Thoracic aorta (tissue), 2 donors: ENCODE results near the gene GPC6. TPM values are rescaled to one million over a fixed set of nuclear protein-coding genes. Genes with fewer than 3 reads are reported as not detected.

Experiments used
- ATAC-seq: fragments of 150-250 bp; one replicate; pipeline ENCODE4 v1.8.0; 2017; ENCODE audit warnings: low read depth; ENCODE audit not compliant: insufficient number of reproducible peaks, low FRiP score
- DNase-seq: peaks from one replicate; pipeline ENCODE4 v3.0.0-alpha.2; 2020; ENCODE audit warnings: low spot score
- H3K27ac ChIP-seq, 2 donors: fragments of 200-600 bp; sonication (generic); 1 replicate in 1 of 2; 2 replicates in 1 of 2; pipeline ENCODE4 v1.5.1; 2016; ENCODE audit warnings: mild to moderate bottlenecking in 2 of 2, moderate library complexity in 2 of 2
- H3K27me3 ChIP-seq: fragments of 200-600 bp; sonication (generic); replicated peaks from 2 replicates; pipeline ENCODE4 v1.6.0; 2016; ENCODE audit warnings: mild to moderate bottlenecking; ENCODE audit not compliant: insufficient read depth
- H3K36me3 ChIP-seq: fragments of 200-600 bp; sonication (generic); one replicate; pipeline ENCODE4 v1.5.1; 2016
- H3K4me1 ChIP-seq, 2 donors: fragments of 200-600 bp; sonication (generic); 1 replicate in 1 of 2; 2 replicates in 1 of 2; pipeline versions ENCODE4 v1.5.1 to v1.6.0; 2016; ENCODE audit warnings: low read depth in 2 of 2, mild to moderate bottlenecking in 1 of 2; ENCODE audit not compliant: control insufficient read depth in 1 of 2
- H3K4me3 ChIP-seq: fragments of 200-600 bp; sonication (generic); 2 replicates; pipeline ENCODE4 v1.5.1; 2016; ENCODE audit warnings: mild to moderate bottlenecking
- H3K9me3 ChIP-seq: fragments of 200-600 bp; sonication (generic); 2 replicates; pipeline ENCODE4 v1.5.1; 2016
- CTCF ChIP-seq: fragments of 200-600 bp; sonication (generic); IDR thresholded peaks from one replicate; pipeline ENCODE4 v1.5.1; 2019; ENCODE audit warnings: antibody characterized with exemption
- total RNA-seq, 2 donors: library from RNA; depleted of rRNA; stranded (reverse); fragments of >200 nt; gene quantifications; one replicate each; pipeline versions ENCODE4 v1.1.0 to v1.2.3, GENCODE V29; 2016

GPC6 gene
- total RNA-seq, 2 donors from 2014 or later: 34.9 to 56.4 TPM

- H3K4me3 ChIP-seq: no peak overlapping the region
- no peaks in the 10 kb centered on the region for H3K27me3 ChIP-seq
- H3K27ac ChIP-seq: no peak overlapping the region
- no peaks in the 10 kb centered on the region for H3K9me3 ChIP-seq
- TF ChIP-seq CTCF: no peak
- no peaks in the 10 kb centered on the region for H3K36me3 ChIP-seq
- ATAC-seq (no peak), DNase-seq (no peak)
- H3K4me1 ChIP-seq: no peaks in the 10 kb centered on the region
These were observed 1181.9 kb downstream of the GPC6 start for GRCh38 chr13:94408314-94409036.

GRCh38 chr13:94411747-94412146 is 1185.1 kb downstream of the GPC6 start:
- no peaks in the 10 kb centered on the region for H3K4me1 ChIP-seq
- H3K27me3 ChIP-seq: no peaks in the 10 kb centered on the region
- no peak for DNase-seq
- H3K36me3 ChIP-seq: no peaks in the 10 kb centered on the region
- no peak for TF ChIP-seq CTCF
- H3K4me3 ChIP-seq: no peak overlapping the region
- no peak for ATAC-seq
- H3K9me3 ChIP-seq: no peaks in the 10 kb centered on the region
- H3K27ac ChIP-seq: no peak overlapping the region

GRCh38 chr13:94412870-94413597 is 1186.4 kb downstream of the GPC6 start:
- Histone ChIP-seq H3K27me3 (no peaks in the 10 kb centered on the region), H3K9me3 (no peaks in the 10 kb centered on the region), H3K36me3 (no peaks in the 10 kb centered on the region), H3K4me1 (no peaks in the 10 kb centered on the region), H3K27ac (no peak overlapping the region), H3K4me3 (no peak overlapping the region)
- DNase-seq: no peak
- no peak for ATAC-seq
- TF ChIP-seq CTCF: no peak

GRCh38 chr13:94413598-94413944 is 1187.0 kb downstream of the GPC6 start:
- Histone ChIP-seq H3K4me1 (no peaks in the 10 kb centered on the region), H3K27me3 (no peaks in the 10 kb centered on the region), H3K36me3 (no peaks in the 10 kb centered on the region), H3K27ac (no peak overlapping the region), H3K4me3 (no peak overlapping the region), H3K9me3 (no peaks in the 10 kb centered on the region)
- no peak for TF ChIP-seq CTCF
- ATAC-seq (no peak), DNase-seq (no peak)

GRCh38 chr13:94414141-94414540 is 1187.5 kb downstream of the GPC6 start:
- ATAC-seq (no peak), DNase-seq (no peak)
- H3K36me3 ChIP-seq: no peaks in the 10 kb centered on the region
- no peaks in the 10 kb centered on the region for H3K27me3 ChIP-seq
- no peaks in the 10 kb centered on the region for H3K4me1 ChIP-seq
- H3K4me3 ChIP-seq: no peak overlapping the region
- no peak for TF ChIP-seq CTCF
- no peak overlapping the region for H3K27ac ChIP-seq
- H3K9me3 ChIP-seq: no peaks in the 10 kb centered on the region
